WTC11 (cell line): Measurements from ENCODE around the gene DNA2. TPM values are rescaled to one million over a fixed set of nuclear protein-coding genes. Genes with fewer than 3 reads are reported as not detected.
"Not testable (repeated sequence)": the region's sequence is repeated elsewhere in the genome, so short reads cannot be mapped to it uniquely, and the experiment has no call there.

Experiments
- ATAC-seq: fragments of 200-7000 bp; cut with Tn5 transposase; 2 replicates; pipeline ENCODE4 v1.10.0; 2021; ENCODE audit warnings: mild to moderate bottlenecking, moderate library complexity
- CTCF ChIA-PET: fragments of 300-600 bp; sonication (Branson Sonifier 250); formaldehyde crosslinking; loops from one replicate; lab custom pipeline; 2021; ENCODE audit warnings: antibody characterized with exemption; lab: Charles Lee
- POLR2A ChIA-PET: fragments of 350-600 bp; sonication (Branson Sonifier 250); formaldehyde crosslinking; loops from one replicate; lab custom pipeline; 2021; ENCODE audit warnings: antibody characterized with exemption; lab: Charles Lee
- DNase-seq: peaks from one replicate; pipeline ENCODE4 v3.0.0; 2021; ENCODE audit warnings: low spot score
- H3K27ac Mint-ChIP-seq: 2 replicates; pipeline ENCODE4 v1.8.0; 2021; ENCODE audit warnings: mixed read lengths
- H3K27me3 Mint-ChIP-seq: 2 replicates; pipeline ENCODE4 v1.8.0; 2021; ENCODE audit warnings: low read depth, mild to moderate bottlenecking, moderate library complexity, mixed read lengths
- H3K36me3 Mint-ChIP-seq: 2 replicates; pipeline ENCODE4 v1.8.0; 2021; ENCODE audit warnings: mixed read lengths
- H3K4me1 Mint-ChIP-seq: 2 replicates; pipeline ENCODE4 v1.8.0; 2022; ENCODE audit warnings: mixed read lengths
- H3K4me3 Mint-ChIP-seq: 2 replicates; pipeline ENCODE4 v1.8.0; 2021; ENCODE audit warnings: mild to moderate bottlenecking, moderate library complexity, mixed read lengths
- H3K9me3 Mint-ChIP-seq: 2 replicates; pipeline ENCODE4 v1.8.0; 2021; ENCODE audit warnings: mixed read lengths
- ARID4B ChIP-seq: sonication (generic); formaldehyde crosslinking; IDR thresholded peaks from 2 replicates; pipeline ENCODE4 v1.8.0; 2023; ENCODE audit warnings: missing genetic modification reagents, mild to moderate bottlenecking, borderline replicate concordance
- FOXJ3 ChIP-seq: sonication (generic); formaldehyde crosslinking; IDR thresholded peaks from 2 replicates; pipeline ENCODE4 v1.9.0; 2021; ENCODE audit warnings: missing genetic modification reagents, mild to moderate bottlenecking, borderline replicate concordance
- HMGA2 ChIP-seq: fragments of 250-450 bp; sonication (Bioruptor Pico); IDR thresholded peaks from 2 replicates; pipeline ENCODE4 v1.4.0; 2021; ENCODE audit warnings: mild to moderate bottlenecking, moderate library complexity
- KAT7 ChIP-seq: sonication (generic); formaldehyde crosslinking; IDR thresholded peaks from 2 replicates; pipeline ENCODE4 v1.8.1; 2023; ENCODE audit warnings: missing genetic modification reagents, mild to moderate bottlenecking, borderline replicate concordance
- NR1H2 ChIP-seq: sonication (generic); formaldehyde crosslinking; IDR thresholded peaks from 2 replicates; pipeline ENCODE4 v1.9.0; 2021; ENCODE audit warnings: mild to moderate bottlenecking, moderate library complexity, missing genetic modification reagents
- NR2C2 ChIP-seq: sonication (generic); formaldehyde crosslinking; IDR thresholded peaks from 2 replicates; pipeline ENCODE4 v1.8.0; 2022; ENCODE audit warnings: mild to moderate bottlenecking, missing genetic modification reagents
- STAT6 ChIP-seq: sonication (generic); formaldehyde crosslinking; conservative IDR thresholded peaks from 2 replicates; pipeline ENCODE4 v1.8.1; 2023; ENCODE audit warnings: mild to moderate bottlenecking, low read depth, missing genetic modification reagents, moderate library complexity
- TCF7 ChIP-seq: sonication (generic); formaldehyde crosslinking; IDR thresholded peaks from 2 replicates; pipeline ENCODE4 v1.8.0; 2022; ENCODE audit warnings: mild to moderate bottlenecking, low read depth, missing genetic modification reagents, moderate library complexity
- USF1 ChIP-seq: sonication (generic); formaldehyde crosslinking; IDR thresholded peaks from 2 replicates; pipeline ENCODE4 v1.8.0; 2022; ENCODE audit warnings: mild to moderate bottlenecking, missing genetic modification reagents
- USF2 ChIP-seq: sonication (generic); formaldehyde crosslinking; IDR thresholded peaks from 2 replicates; pipeline ENCODE4 v1.8.1; 2023; ENCODE audit warnings: mild to moderate bottlenecking, missing genetic modification reagents, moderate library complexity
- ZNF121 ChIP-seq: sonication (generic); formaldehyde crosslinking; IDR thresholded peaks from 2 replicates; pipeline ENCODE4 v1.8.0; 2023; ENCODE audit warnings: missing genetic modification reagents
- ZNF138 ChIP-seq: sonication (generic); formaldehyde crosslinking; conservative IDR thresholded peaks from 2 replicates; pipeline ENCODE4 v1.8.1; 2022; ENCODE audit warnings: mild to moderate bottlenecking, moderate library complexity, missing genetic modification reagents
- ZNF281 ChIP-seq: sonication (generic); formaldehyde crosslinking; IDR thresholded peaks from 2 replicates; pipeline ENCODE4 v1.8.0; 2023; ENCODE audit warnings: mild to moderate bottlenecking, missing genetic modification reagents
- ZNF317 ChIP-seq: sonication (generic); formaldehyde crosslinking; IDR thresholded peaks from 2 replicates; pipeline ENCODE4 v1.8.1; 2023; ENCODE audit warnings: low read depth, mild to moderate bottlenecking, moderate library complexity, missing genetic modification reagents, borderline replicate concordance
- total RNA-seq: library from RNA; stranded (reverse); gene quantifications from 3 replicates; pipeline ENCODE4 v1.2.3, GENCODE V29; 2021

DNA2 gene
- total RNA-seq, 1 experiment from 2014 or later = 46.3 TPM

- POLR2A ChIA-PET = interaction anchor here (0.6 kb wide), 1 partner anchor 155 kb away, joined by 3 read pairs; no protein-coding TSS in a partner anchor
- CTCF ChIA-PET = not testable (repeated sequence)
Observed at GRCh38 chr10:68518609-68519008, 46.8 kb upstream of the DNA2 start.

GRCh38 chr10:68517188-68517587 lies 45.4 kb upstream of the DNA2 start:
- no peak for TF ChIP-seq USF2
- TF ChIP-seq FOXJ3 (CRISPR knock-in tag) = no peak
- no peak for TF ChIP-seq KAT7 (CRISPR knock-in tag)
- no peak for TF ChIP-seq NR1H2
- no peak for TF ChIP-seq ZNF121
- TF ChIP-seq ARID4B (CRISPR knock-in tag) = no peak
- no peak for TF ChIP-seq ZNF317 (CRISPR knock-in tag)
- no peak for TF ChIP-seq ZNF138 (CRISPR knock-in tag)
- no peak for TF ChIP-seq TCF7 (CRISPR knock-in tag)
- no peak for TF ChIP-seq NR2C2 (CRISPR knock-in tag)
- TF ChIP-seq ZNF281 (CRISPR knock-in tag) = no peak
- TF ChIP-seq STAT6 = no peak
- TF ChIP-seq USF1 (CRISPR knock-in tag) = no peak
- H3K27ac Mint-ChIP-seq = peak overlapping the region; percentile 60; the same call in 1 of the 2 replicates
- H3K27me3 Mint-ChIP-seq = no peaks in the 10 kb centered on the region
- CTCF ChIA-PET = no interaction called here
- H3K4me3 Mint-ChIP-seq = no peak overlapping the region
- DNase-seq = no peak
- H3K9me3 Mint-ChIP-seq = no peaks in the 10 kb centered on the region
- POLR2A ChIA-PET = no interaction called here
- ATAC-seq = no peak
- no peaks in the 10 kb centered on the region for H3K36me3 Mint-ChIP-seq
- no peaks in the 10 kb centered on the region for H3K4me1 Mint-ChIP-seq

More at GRCh38 chr10:68518609-68519008, 46.8 kb upstream of the DNA2 start:
- not testable (repeated sequence) for H3K4me1 Mint-ChIP-seq, DNase-seq, H3K27ac Mint-ChIP-seq, ATAC-seq, H3K4me3 Mint-ChIP-seq, H3K9me3 Mint-ChIP-seq, H3K27me3 Mint-ChIP-seq, H3K36me3 Mint-ChIP-seq
- TF ChIP-seq HMGA2 (CRISPR knock-in tag) = peak; percentile 77
